Neutrophil (primary cell): ENCODE data around the gene MUC7.

Source experiments
- H3K27ac ChIP-seq: fragments of 200-600 bp; sonication (generic); 2 replicates; pipeline ENCODE4 v1.5.1; 2016; ENCODE audit warnings: mild to moderate bottlenecking, moderate library complexity
- H3K27me3 ChIP-seq: fragments of 200-600 bp; sonication (generic); 2 replicates; pipeline ENCODE4 v1.6.0; 2016; ENCODE audit warnings: mild to moderate bottlenecking
- H3K36me3 ChIP-seq: fragments of 200-600 bp; sonication (generic); 2 replicates; pipeline ENCODE4 v1.5.1; 2017
- H3K4me1 ChIP-seq, 2 experiments: fragments of 200-600 bp in 1 of 2; sonication (generic) in 1 of 2; 1 replicate in 1 of 2; 2 replicates in 1 of 2; pipeline versions ENCODE4 v1.5.1 to v1.6.1; 2013 to 2016; ENCODE audit warnings: low read depth in 1 of 2, low read length in 1 of 2, mild to moderate bottlenecking in 1 of 2, moderate library complexity in 1 of 2; ENCODE audit not compliant: control insufficient read depth in 1 of 2, insufficient read depth in 1 of 2
- H3K4me3 ChIP-seq, 2 experiments: fragments of 200-600 bp in 1 of 2; sonication (generic) in 1 of 2; 1 replicate in 1 of 2; 2 replicates in 1 of 2; pipeline ENCODE4 v1.5.1; 2013 to 2016; ENCODE audit warnings: low read depth in 1 of 2, low read length in 1 of 2, mild to moderate bottlenecking in 1 of 2, moderate library complexity in 1 of 2
- H3K9me3 ChIP-seq: fragments of 200-600 bp; sonication (generic); 2 replicates; pipeline ENCODE4 v1.5.1; 2016
- CTCF ChIP-seq: fragments of 200-600 bp; sonication (generic); IDR thresholded peaks from 2 replicates; pipeline ENCODE4 v1.5.1; 2016; ENCODE audit warnings: antibody characterized with exemption

Gene MUC7

GRCh38 chr4:70531981-70532380 is 60.0 kb downstream of the MUC7 start:
- Histone ChIP-seq H3K9me3 (no peaks in the 10 kb centered on the region), H3K4me1 (no peaks in the 10 kb centered on the region), H3K4me3 (no peak overlapping the region), H3K27me3 (no peaks in the 10 kb centered on the region), H3K27ac (no peak overlapping the region), H3K36me3 (no peaks in the 10 kb centered on the region)
- TF ChIP-seq CTCF, result no peak
